Measurements from ENCODE around the gene MAP3K14.
"Not testable (repeated sequence)": the region's sequence is repeated elsewhere in the genome, so short reads cannot be mapped to it uniquely, and the experiment has no call there.

Gene MAP3K14

DNA sequence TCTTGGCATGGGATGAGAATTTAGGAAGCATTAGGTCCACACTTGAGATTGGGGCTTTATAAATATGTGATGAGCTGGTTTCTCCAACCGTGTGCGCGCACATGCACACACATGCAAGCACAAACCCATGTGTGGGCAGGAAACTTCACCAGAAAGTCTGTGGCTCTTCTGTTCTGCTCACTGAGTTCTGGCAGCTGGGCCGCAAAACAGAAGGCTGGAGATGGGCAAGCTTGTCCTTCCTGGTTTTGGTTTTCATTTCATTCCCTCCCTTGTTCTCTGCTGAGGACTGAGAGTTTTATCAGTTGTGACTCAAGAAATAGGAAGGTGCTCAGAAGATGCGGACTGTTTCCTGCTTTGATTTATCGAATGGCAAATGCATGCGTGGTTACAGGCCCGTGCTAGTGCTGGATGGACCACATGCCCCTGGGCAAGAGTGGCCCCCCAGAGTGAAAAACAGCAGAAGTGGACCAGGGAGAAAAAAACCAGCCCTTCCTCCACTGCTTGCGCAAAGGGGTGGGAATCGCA is 14.1 kb downstream of the MAP3K14 start:
- Mint-ChIP-seq H3K9me3 (no peaks in the 10 kb centered on the region), H3K36me3 (ENCODE audit: low read depth) (peaks cover 58% of the 10 kb centered on the region), H3K4me3 (peak overlapping the region; percentile 75), H3K27me3 (no peaks in the 10 kb centered on the region), H3K27ac (peak overlapping the region; percentile 88), H3K4me1 (ENCODE audit: low read depth) (peaks cover 94% of the 10 kb centered on the region)

DNA sequence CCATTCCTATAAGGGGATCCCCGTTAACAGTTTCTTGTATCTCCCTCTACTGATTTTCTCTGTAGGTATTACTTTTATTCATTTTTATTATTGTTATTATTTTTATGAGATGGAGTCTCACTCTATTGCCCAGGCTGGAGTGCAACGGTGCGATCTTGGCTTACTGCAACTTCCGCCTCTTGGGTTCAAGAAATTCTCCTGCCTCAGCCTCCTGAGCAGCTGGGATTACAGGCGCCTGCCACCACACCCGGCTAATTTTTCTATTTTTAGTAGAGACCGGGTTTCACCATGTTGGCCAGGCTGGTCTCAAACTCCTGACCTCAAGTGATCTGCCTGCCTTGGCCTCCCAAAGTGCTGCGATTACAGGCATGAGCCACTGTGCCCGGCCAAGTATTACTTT is 14.6 kb downstream of the MAP3K14 start:
- H3K27me3 Mint-ChIP-seq, H3K9me3 Mint-ChIP-seq: not testable (repeated sequence)
- H3K4me1 Mint-ChIP-seq (ENCODE audit: low read depth): peaks cover 94% of the 10 kb centered on the region
- peaks cover 55% of the 10 kb centered on the region for H3K36me3 Mint-ChIP-seq (ENCODE audit: low read depth)
- peak overlapping the region; percentile 75 for H3K4me3 Mint-ChIP-seq
- H3K27ac Mint-ChIP-seq: peak overlapping the region; percentile 88

DNA sequence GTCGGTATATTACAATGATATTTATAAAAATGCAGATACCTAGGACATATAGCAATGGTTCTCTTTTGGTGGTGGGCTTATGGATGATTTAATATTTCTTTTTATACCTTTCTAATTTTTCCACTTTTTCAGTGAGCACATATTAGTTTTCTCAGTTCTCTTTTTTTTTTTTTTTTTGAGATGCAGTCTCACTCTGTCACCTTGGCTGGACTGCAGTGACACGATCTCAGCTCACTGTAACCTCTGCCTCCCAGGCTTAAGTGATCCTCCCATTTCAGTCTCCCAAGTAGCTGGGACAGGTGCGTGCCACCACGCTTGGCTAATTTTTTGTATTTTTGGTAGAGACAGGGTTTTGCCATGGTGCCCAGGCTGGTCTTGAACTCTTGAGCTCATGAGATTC is 15.1 kb downstream of the MAP3K14 start:
- Mint-ChIP-seq H3K27ac (peak overlapping the region; percentile 71), H3K27me3 (no peaks in the 10 kb centered on the region), H3K4me1 (ENCODE audit: low read depth) (peaks cover 94% of the 10 kb centered on the region), H3K9me3 (no peaks in the 10 kb centered on the region), H3K4me3 (no peak overlapping the region), H3K36me3 (ENCODE audit: low read depth) (peaks cover 58% of the 10 kb centered on the region)

DNA sequence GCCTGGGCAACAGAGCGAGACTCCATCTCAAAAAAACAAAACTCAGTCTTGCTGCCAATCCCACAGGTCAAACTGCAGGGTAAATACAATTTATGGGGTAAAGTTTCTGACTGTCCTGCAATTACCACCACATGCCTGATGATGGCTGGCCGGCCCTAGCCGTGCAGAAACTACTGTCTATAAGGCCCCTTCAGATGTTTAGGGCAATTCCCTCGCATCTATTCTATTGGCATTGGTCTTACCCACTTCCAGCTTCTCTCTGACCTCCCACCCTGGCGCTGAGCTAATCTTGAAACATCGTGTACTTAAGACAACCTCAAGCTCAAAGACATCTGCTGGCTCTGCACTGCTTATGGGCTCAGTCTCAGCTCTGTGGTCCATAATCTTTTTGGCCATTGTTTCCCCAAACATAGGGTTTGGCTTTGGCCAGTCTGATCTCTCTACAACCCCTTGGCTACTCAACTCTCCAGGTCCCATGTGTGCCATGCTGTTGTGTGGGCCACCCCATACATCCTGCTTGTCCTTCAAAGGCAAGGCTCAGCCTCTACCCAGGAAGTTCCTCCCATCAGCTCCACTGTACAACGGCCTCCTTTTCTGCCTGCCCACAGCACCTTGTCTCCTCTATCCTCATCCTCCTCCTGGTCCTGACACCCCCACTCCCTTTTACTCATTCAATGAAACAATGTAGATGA is 16.6 kb downstream of the MAP3K14 start:
- H3K4me1 Mint-ChIP-seq (ENCODE audit: low read depth): peaks cover 94% of the 10 kb centered on the region

DNA sequence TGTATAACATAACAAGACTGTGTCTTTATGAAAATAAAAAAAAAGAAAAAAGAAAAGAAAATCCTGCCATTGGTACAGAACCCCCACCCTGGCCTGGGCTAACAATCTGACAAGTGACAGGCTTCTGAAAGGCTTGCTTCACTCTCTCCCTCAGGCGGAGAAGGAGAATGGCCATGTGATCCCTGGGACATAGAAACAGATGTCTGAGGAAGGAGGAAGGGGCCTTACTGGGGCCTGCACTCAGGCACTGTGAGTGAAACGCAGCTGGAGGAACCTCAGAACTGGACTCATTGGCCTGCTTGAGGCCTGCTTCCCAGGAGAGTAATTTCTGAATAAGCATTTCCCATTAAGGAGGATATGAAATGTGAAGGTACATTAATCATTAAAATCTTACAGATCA is 17.5 kb downstream of the MAP3K14 start:
- H3K27me3 Mint-ChIP-seq: no peaks in the 10 kb centered on the region
- H3K4me1 Mint-ChIP-seq (ENCODE audit: low read depth): peaks cover 96% of the 10 kb centered on the region
- H3K4me3 Mint-ChIP-seq: no peak overlapping the region
- no peaks in the 10 kb centered on the region for H3K9me3 Mint-ChIP-seq
- peak overlapping the region; percentile 63 for H3K27ac Mint-ChIP-seq
- H3K36me3 Mint-ChIP-seq (ENCODE audit: low read depth): peaks cover 59% of the 10 kb centered on the region

More for the DNA sequence above, 16.6 kb downstream of the MAP3K14 start:
- Mint-ChIP-seq H3K36me3 (ENCODE audit: low read depth) (peaks cover 63% of the 10 kb centered on the region), H3K27ac (peak overlapping the region; percentile 78), H3K27me3 (no peaks in the 10 kb centered on the region), H3K9me3 (no peaks in the 10 kb centered on the region), H3K4me3 (no peak overlapping the region)

DNA sequence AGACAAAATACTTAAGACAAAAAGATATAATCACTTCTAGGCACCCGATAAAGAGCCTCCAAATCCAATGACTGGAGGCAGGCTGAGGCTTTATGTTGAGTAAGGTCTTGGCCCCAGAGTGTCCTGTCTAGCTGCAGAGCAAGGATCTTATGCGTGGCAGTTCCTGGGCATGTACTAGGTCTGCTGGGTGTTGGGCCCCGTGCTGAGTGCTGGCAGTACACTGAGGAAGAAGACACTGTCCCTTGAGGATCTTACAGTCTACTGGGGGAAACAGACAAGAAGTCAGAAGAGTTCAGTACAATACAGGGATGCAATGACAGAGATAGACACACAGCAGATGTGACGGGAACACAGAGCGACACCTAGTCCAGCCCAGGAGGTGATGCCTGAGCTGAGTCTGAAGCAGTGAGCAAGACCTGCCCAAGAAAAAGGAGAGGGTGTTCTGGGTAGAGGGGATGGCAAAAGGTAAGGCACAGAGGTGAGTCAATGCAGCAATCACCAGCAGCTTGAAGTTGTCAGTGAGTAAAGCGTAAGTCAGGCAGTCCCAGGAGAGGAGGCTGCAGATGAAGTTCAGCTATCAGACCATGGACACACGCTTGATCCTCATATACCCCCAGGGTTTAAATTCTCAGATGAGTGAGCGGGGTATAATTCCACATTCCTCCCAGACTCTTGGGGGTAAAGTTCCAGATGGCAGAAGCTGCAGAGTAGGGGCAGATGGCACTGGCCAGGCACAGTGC is 18.1 kb downstream of the MAP3K14 start:
- H3K4me1 Mint-ChIP-seq (ENCODE audit: low read depth): peaks cover 97% of the 10 kb centered on the region
- H3K27me3 Mint-ChIP-seq: no peaks in the 10 kb centered on the region
- peak overlapping the region; percentile 5 for H3K4me3 Mint-ChIP-seq
- H3K36me3 Mint-ChIP-seq (ENCODE audit: low read depth): peaks cover 54% of the 10 kb centered on the region
- peak overlapping the region; percentile 63 for H3K27ac Mint-ChIP-seq
- H3K9me3 Mint-ChIP-seq: no peaks in the 10 kb centered on the region

DNA sequence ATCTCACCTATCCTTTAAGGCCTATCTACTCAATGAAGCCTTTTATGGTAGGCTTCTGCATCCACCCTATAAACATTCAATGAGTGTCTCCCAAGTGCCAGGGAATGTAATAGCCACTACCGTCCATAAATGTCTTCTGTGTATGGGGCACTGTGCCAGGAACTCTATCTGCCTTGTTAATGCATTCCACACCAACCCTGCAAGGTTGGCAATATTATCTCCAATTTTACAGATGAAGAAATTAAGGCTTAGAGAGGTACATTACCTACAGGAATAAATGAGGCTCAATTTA is 20.0 kb downstream of the MAP3K14 start:
- H3K4me3 Mint-ChIP-seq: no peak overlapping the region
- H3K27me3 Mint-ChIP-seq: no peaks in the 10 kb centered on the region
- H3K36me3 Mint-ChIP-seq (ENCODE audit: low read depth): peaks cover 57% of the 10 kb centered on the region
- H3K9me3 Mint-ChIP-seq: no peaks in the 10 kb centered on the region
- H3K4me1 Mint-ChIP-seq (ENCODE audit: low read depth): peaks cover 97% of the 10 kb centered on the region
- peak overlapping the region; percentile 42 for H3K27ac Mint-ChIP-seq

DNA sequence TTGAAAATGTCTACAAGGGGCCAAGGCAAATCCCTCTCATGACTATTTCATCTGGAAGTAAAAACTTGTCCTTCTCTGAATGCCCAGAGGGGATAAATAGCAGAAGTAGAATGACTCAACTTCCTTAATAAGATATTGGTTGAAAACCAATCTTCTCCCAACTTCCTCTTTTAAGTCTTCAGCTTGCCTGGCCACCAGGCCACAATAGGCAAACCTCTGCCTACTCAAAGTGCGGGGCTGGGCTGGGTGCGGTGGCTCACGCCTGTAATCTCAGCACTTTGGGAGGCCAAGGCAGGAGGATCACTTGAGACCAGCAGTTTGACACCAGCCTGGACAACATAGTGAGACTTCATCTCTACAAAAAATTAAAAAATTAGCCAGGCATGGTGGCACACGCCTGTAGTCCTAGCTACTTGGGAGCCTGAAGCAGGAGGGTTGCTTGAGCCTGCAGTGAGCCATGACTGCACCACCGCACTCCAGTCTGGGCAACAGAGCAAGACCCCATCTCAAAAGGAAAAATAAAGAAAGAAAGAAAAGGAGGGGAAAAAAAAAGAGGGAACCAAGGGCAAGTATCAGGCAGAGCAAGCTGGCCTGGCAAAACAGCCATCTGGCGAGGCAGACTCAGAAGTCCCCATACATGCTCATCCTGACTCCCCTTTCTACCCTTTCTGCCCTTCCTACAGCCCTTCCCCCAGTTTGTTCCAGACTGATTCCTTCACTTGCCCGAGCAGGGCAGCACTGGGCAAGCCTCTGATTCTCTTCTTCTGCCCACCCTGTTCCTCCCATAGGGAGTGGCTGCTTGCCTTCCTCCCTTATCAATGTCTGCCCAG is 20.6 kb downstream of the MAP3K14 start:
- Mint-ChIP-seq H3K4me3 (no peak overlapping the region), H3K4me1 (ENCODE audit: low read depth) (peaks cover 97% of the 10 kb centered on the region), H3K27me3 (no peaks in the 10 kb centered on the region), H3K9me3 (no peaks in the 10 kb centered on the region), H3K36me3 (ENCODE audit: low read depth) (peaks cover 61% of the 10 kb centered on the region), H3K27ac (peak overlapping the region; percentile 42)

DNA sequence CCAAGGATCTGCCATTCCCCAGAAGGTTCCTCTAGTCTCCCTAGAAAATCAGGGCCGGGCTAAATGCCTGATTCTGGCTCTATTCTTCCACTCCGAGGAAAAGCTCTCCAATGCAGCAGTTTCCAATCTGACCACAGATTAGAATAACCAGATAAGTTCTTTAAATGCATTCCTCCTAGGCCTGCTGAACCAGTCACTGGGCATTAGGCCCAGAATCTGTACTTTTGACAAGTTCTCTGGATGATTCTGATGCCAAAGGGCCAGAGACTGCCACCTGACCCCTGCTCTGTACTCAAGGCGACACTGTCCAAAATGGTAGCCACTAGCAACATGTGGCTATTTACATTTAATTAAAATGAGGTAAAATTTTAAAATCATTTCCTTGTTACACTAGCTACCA is 22.3 kb downstream of the MAP3K14 start:
- H3K36me3 Mint-ChIP-seq (ENCODE audit: low read depth): peaks cover 70% of the 10 kb centered on the region
- H3K27me3 Mint-ChIP-seq: no peaks in the 10 kb centered on the region
- H3K27ac Mint-ChIP-seq: peak overlapping the region; percentile 72
- no peaks in the 10 kb centered on the region for H3K9me3 Mint-ChIP-seq
- peaks cover 92% of the 10 kb centered on the region for H3K4me1 Mint-ChIP-seq (ENCODE audit: low read depth)
- no peak overlapping the region for H3K4me3 Mint-ChIP-seq

DNA sequence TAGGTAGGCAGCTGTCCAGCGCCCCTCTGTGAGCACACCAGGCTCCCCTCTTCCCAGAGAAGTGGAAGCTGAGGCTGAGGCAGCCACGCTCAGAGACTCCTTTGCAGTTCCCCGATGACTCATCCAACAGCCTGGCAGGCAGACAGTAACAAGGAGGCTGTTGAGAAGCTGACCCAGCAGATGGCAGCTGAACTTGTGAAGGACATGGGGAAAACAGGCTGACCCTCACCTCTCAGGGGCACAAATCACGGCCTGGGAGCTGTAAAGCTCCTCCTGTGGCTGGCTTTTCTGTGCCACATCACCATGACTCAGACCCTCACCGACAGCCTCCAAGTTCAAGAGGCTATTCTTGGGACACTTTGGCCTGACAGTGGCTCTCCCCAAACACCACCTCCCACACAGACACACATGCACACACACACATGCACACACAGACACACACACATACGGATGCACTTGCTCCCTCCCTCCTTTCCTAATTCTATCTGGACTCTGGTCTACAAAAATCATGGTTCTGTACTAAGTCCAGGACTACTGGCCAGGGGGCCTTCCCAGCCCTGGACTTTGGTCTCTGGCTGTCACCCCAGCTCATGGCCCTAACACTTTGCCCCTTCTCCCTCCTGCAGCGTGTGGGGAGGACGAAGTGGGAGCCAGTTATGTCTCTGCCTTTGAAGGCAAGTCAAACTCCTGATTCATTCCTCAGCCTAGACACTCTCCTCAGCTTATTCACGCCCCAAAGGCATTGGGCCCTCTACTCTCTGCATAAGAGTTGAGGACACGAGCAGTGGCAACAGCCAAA is 23.2 kb downstream of the MAP3K14 start:
- Mint-ChIP-seq H3K4me3 (no peak overlapping the region), H3K9me3 (no peaks in the 10 kb centered on the region), H3K36me3 (ENCODE audit: low read depth) (peaks cover 68% of the 10 kb centered on the region), H3K27ac (peak overlapping the region; percentile 72), H3K27me3 (no peaks in the 10 kb centered on the region), H3K4me1 (ENCODE audit: low read depth) (peaks cover 83% of the 10 kb centered on the region)

DNA sequence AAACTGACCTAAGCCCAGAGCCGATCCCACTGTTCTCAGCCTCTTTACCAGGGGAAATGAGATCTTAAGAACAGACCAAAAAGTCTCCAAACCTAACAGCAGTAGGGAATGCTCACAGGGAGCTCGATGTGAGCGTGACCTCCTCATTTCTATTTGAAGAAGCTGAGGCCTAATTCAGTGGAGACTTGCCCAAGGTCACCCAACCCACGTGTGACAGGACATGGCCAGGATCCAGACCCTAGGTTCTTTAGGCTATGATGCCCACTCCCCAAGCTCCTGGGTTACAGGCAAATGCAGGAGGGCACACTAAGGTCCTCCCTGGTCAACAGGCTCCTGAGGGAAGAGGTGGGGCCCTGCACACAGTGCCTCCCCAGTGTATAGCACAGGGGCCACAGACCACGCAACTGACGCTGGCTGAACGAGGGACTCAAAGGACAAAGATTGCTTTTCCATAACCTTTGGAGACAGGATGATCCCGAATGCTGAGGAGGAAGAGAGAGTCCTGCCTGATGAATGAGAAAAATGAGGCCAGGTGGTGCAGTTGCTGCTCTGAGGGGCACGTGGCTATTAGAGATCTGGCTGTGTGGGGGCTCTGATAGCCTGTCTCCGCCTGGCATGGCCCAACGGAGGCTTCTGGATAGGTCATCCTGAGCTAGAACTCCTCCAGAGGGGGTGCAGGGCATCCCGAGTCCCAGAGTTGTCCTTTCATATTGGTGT is 24.0 kb downstream of the MAP3K14 start:
- Mint-ChIP-seq H3K4me1 (ENCODE audit: low read depth) (peaks cover 76% of the 10 kb centered on the region), H3K4me3 (no peak overlapping the region), H3K27me3 (no peaks in the 10 kb centered on the region), H3K27ac (peak overlapping the region; percentile 72), H3K9me3 (no peaks in the 10 kb centered on the region), H3K36me3 (ENCODE audit: low read depth) (peaks cover 63% of the 10 kb centered on the region)

DNA sequence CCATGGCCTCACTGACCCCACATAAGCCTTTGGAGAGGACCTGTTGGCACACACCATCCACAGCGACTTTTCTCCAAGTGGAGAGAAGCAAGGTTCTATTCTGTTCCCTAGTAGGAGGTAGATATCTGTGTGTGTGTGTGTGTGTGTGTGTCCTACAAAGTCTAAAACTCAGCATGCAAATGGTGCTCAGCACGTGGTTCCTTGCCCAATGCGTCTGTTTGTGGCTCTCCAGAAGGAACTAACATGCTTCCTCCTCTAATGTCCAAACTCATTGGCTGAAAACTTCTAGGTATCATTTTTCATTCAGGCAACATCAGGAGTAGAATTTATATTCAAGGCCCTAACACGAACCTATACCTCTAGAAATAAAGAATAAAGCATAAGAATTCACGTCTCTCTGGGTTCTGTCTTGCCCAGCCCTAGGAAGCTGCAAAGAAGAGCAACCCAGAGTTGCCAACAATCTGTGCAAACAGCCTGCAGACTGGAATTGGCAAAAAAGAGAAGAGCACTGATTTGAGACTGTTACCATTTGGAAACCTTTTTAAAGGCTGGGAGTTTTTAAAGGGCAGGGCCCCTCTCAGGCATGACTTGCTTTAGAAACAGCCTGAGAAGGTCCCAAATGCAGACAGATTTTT is 25.5 kb downstream of the MAP3K14 start:
- H3K4me1 Mint-ChIP-seq (ENCODE audit: low read depth): peaks cover 60% of the 10 kb centered on the region
- peaks cover 64% of the 10 kb centered on the region for H3K36me3 Mint-ChIP-seq (ENCODE audit: low read depth)
- no peaks in the 10 kb centered on the region for H3K9me3 Mint-ChIP-seq
- peak overlapping the region; percentile 72 for H3K27ac Mint-ChIP-seq
- H3K4me3 Mint-ChIP-seq: no peak overlapping the region
- H3K27me3 Mint-ChIP-seq: no peaks in the 10 kb centered on the region

DNA sequence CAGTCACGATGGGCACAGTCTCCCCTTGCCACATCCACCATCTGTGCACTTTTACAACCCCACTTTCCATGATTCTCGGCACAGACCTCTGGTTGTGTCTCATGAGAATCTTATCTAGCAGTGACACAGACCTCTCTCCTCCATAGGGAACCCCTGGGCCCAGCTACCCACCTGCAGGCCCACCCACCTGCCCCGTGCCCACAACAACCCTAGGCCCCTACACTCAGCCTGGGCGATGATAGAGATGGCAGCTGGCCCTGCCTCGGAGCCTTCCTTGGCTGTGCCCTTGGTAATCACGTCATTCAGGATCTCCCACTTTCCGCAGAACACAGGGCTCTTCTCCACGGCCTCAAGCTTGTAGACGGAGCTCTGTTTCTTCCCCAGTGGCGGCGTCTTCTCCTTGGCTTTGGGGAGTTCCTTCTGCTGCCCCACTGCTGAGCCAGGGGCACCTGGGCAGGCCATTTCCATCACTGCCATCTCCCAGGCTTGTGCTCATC is 26.5 kb downstream of the MAP3K14 start:
- Mint-ChIP-seq H3K4me1 (ENCODE audit: low read depth) (peaks cover 50% of the 10 kb centered on the region), H3K4me3 (no peak overlapping the region), H3K9me3 (no peaks in the 10 kb centered on the region), H3K27me3 (no peaks in the 10 kb centered on the region), H3K36me3 (ENCODE audit: low read depth) (peaks cover 59% of the 10 kb centered on the region), H3K27ac (peak overlapping the region; percentile 72)

Data from stimulated activated naive CD8-positive, alpha-beta T cell treated with anti-CD3 and anti-CD28 coated beads, Interleukin-15, Interleukin-2, amounts not matched to agents 100 ng/mL and 50 ng/mL, for 24 hours (primary cell).